ENCODE data around the gene PLCD3.

DNA sequence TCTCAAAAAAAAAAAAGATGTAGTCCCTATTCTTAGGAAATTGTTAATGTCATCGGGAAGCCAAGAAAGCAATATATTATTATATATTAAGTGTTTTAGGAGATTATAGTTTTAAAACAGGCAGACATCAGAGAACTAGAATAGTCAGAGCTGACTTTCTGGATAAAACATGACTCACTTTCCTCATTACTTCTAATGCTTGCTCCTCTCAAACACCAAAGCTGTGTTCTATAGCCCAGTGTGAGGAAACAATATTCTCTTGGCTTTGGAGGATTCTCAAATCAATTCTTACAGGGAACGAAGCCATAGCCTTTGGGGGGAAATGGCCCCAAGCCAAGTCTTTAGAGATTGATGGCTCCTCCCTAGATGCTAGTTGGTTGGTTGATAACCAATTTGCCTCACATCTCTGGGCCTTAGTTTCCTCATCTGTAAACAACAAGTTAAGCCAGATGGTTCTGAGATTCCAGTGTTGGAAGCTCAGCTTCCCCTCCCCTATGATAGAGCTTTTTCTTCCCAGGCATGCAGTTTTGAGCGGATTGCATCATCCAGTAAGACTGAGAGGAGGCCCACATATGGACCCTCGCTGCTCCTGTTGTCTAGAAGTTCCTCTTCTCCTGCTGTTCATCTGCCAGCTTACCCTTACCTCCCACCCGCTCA is 58.8 kb downstream of the PLCD3 start:
- TF ChIP-seq GATA3 (IDR thresholded peaks at IDR 0.05; ENCODE audit: low read depth, low read length) = no peak
- no peak for TF ChIP-seq GATA2 (IDR thresholded peaks at IDR 0.05; ENCODE audit: low read depth, low read length)
